Tibial nerve (tissue), 4 donors: ENCODE measurements around the gene OPCML. TPM values are rescaled to one million over a fixed set of nuclear protein-coding genes. Genes with fewer than 3 reads are reported as not detected.

Experiments
- DNase-seq, 2 donors: peaks; one replicate each; pipeline ENCODE4 v3.0.0-alpha.2; 2019; ENCODE audit warnings: low spot score in 2 of 2
- H3K27ac ChIP-seq, 4 donors: fragments of 200-600 bp; sonication (generic) in 3 of 4; one replicate each; pipeline ENCODE4 v1.5.1; 2017 to 2019; ENCODE audit warnings: mild to moderate bottlenecking in 1 of 4
- H3K27me3 ChIP-seq, 2 donors: fragments of 200-600 bp; sonication (generic) in 1 of 2; one replicate each; pipeline versions ENCODE4 v1.5.1 to v1.6.0; 2017 to 2019
- H3K36me3 ChIP-seq, 3 donors: fragments of 200-600 bp; sonication (generic); one replicate each; pipeline ENCODE4 v1.5.1; 2018 to 2019
- H3K4me1 ChIP-seq, 4 donors: fragments of 200-600 bp; sonication (generic) in 3 of 4; one replicate each; pipeline ENCODE4 v1.5.1; 2017 to 2019
- H3K4me3 ChIP-seq, 4 donors: fragments of 200-600 bp; sonication (generic) in 3 of 4; one replicate each; pipeline ENCODE4 v1.5.1; 2017 to 2019; ENCODE audit warnings: mild to moderate bottlenecking in 1 of 4, moderate library complexity in 1 of 4
- H3K9me3 ChIP-seq, 4 donors: fragments of 200-600 bp; sonication (generic) in 3 of 4; one replicate each; pipeline ENCODE4 v1.5.1; 2017 to 2019
- CTCF ChIP-seq, 5 experiments: fragments of 200-600 bp in 3 of 5; fragments of 450-650 bp in 2 of 5; sonication (generic) in 3 of 5; IDR thresholded peaks; one replicate each; pipeline ENCODE4 v1.5.1; 2016 to 2019; ENCODE audit warnings: antibody characterized with exemption in 5 of 5, mild to moderate bottlenecking in 3 of 5, moderate library complexity in 2 of 5
- EP300 ChIP-seq, 2 donors: sonication (generic); formaldehyde crosslinking; IDR thresholded peaks; one replicate each; pipeline ENCODE4 v1.6.1; 2017; ENCODE audit warnings: antibody characterized with exemption in 2 of 2, mild to moderate bottlenecking in 1 of 2
- POLR2A ChIP-seq, 2 donors: fragments of 450-650 bp; IDR thresholded peaks; one replicate each; pipeline ENCODE4 v1.6.1; 2017; ENCODE audit warnings: antibody characterized with exemption in 2 of 2, mild to moderate bottlenecking in 2 of 2, moderate library complexity in 2 of 2
- WGBS, 2 donors: methylation state at CpG; one replicate each; pipeline ENCODE4 v1.1.5; 2018; 5-methylcytosine and 5-hydroxymethylcytosine counted together
- total RNA-seq, 4 donors: library from RNA; depleted of rRNA; stranded (reverse); fragments of >200 nt; gene quantifications; one replicate each; pipeline ENCODE4 v1.1.0, GENCODE V29; 2016

OPCML gene
- total RNA-seq, 4 donors from 2014 or later = 1.0 to 10.8 (median 1.9) TPM

- WGBS, 2 donors = 68 to 75% methylated on average over 7 to 8 of the region's 8 CpGs
- TF ChIP-seq CTCF (IDR thresholded peaks at IDR 0.05) = no peak
- TF ChIP-seq EP300 (IDR thresholded peaks at IDR 0.05) = no peak
- TF ChIP-seq POLR2A (IDR thresholded peaks at IDR 0.05) = no peak
- Histone ChIP-seq H3K4me1 (peaks cover 0 to 10% (median 0%) of the 10 kb centered on the region in 4 donors), H3K27me3 (no peaks in the 10 kb centered on the region), H3K4me3 (no peak overlapping the region), H3K27ac (no peak overlapping the region), H3K36me3 (no peaks in the 10 kb centered on the region), H3K9me3 (no peaks in the 10 kb centered on the region)
- DNase-seq = no peak
Observed at GRCh38 chr11:133383201-133383600, 149.1 kb downstream of the OPCML start.

GRCh38 chr11:133382131-133382812 is 150.0 kb downstream of the OPCML start:
- H3K27me3 ChIP-seq = no peaks in the 10 kb centered on the region
- WGBS, 2 donors = 26 to 33% methylated on average over 12 of the region's 12 CpGs
- H3K4me1 ChIP-seq = peaks cover 0 to 10% (median 0%) of the 10 kb centered on the region in 4 donors
- no peak for DNase-seq
- H3K9me3 ChIP-seq = no peaks in the 10 kb centered on the region
- H3K4me3 ChIP-seq = no peak overlapping the region
- H3K36me3 ChIP-seq = no peaks in the 10 kb centered on the region
- H3K27ac ChIP-seq = no peak overlapping the region
- TF ChIP-seq POLR2A (IDR thresholded peaks at IDR 0.05) (no peak), CTCF (IDR thresholded peaks at IDR 0.05) (no peak), EP300 (IDR thresholded peaks at IDR 0.05) (no peak)

- H3K4me3 ChIP-seq = no peak overlapping the region
- no peaks in the 10 kb centered on the region for H3K36me3 ChIP-seq
- peaks cover 0 to 10% (median 0%) of the 10 kb centered on the region in 4 donors for H3K4me1 ChIP-seq
- TF ChIP-seq CTCF (IDR thresholded peaks at IDR 0.05) = no peak
- TF ChIP-seq EP300 (IDR thresholded peaks at IDR 0.05) = no peak
- TF ChIP-seq POLR2A (IDR thresholded peaks at IDR 0.05) = no peak
- no peaks in the 10 kb centered on the region for H3K27me3 ChIP-seq
- H3K27ac ChIP-seq = no peak overlapping the region
- DNase-seq = no peak
- 39 to 43% methylated on average over 3 of the region's 3 CpGs for WGBS, 2 donors
- no peaks in the 10 kb centered on the region for H3K9me3 ChIP-seq
Observed at GRCh38 chr11:133381761-133382130, 150.6 kb downstream of the OPCML start.

- H3K9me3 ChIP-seq = peaks cover 0 to 3% (median 0%) of the 10 kb centered on the region in 4 donors
- no peaks in the 10 kb centered on the region for H3K4me1 ChIP-seq
- WGBS, 2 donors = 14 to 18% methylated on average over 8 of the region's 8 CpGs
- H3K27me3 ChIP-seq = no peaks in the 10 kb centered on the region
- DNase-seq = no peak
- TF ChIP-seq POLR2A (IDR thresholded peaks at IDR 0.05) = no peak
- no peak for TF ChIP-seq CTCF (IDR thresholded peaks at IDR 0.05)
- H3K4me3 ChIP-seq = no peak overlapping the region
- no peak overlapping the region for H3K27ac ChIP-seq
- no peaks in the 10 kb centered on the region for H3K36me3 ChIP-seq
Observed at GRCh38 chr11:133366147-133366546, 166.2 kb downstream of the OPCML start.

GRCh38 chr11:133362916-133363315 is 169.4 kb downstream of the OPCML start:
- H3K4me3 ChIP-seq = no peak overlapping the region
- TF ChIP-seq EP300 (IDR thresholded peaks at IDR 0.05) (no peak), POLR2A (IDR thresholded peaks at IDR 0.05) (no peak), CTCF (IDR thresholded peaks at IDR 0.05) (no peak)
- H3K4me1 ChIP-seq = no peaks in the 10 kb centered on the region
- H3K27ac ChIP-seq = no peak overlapping the region
- H3K27me3 ChIP-seq = no peaks in the 10 kb centered on the region
- no peaks in the 10 kb centered on the region for H3K36me3 ChIP-seq
- 90% methylated on average over 15 of the region's 15 CpGs for WGBS, 2 donors
- no peak for DNase-seq
- peaks cover 0 to 7% (median 0%) of the 10 kb centered on the region in 4 donors for H3K9me3 ChIP-seq
